ENCODE data around the gene FXYD3.

FXYD3 gene

DNA sequence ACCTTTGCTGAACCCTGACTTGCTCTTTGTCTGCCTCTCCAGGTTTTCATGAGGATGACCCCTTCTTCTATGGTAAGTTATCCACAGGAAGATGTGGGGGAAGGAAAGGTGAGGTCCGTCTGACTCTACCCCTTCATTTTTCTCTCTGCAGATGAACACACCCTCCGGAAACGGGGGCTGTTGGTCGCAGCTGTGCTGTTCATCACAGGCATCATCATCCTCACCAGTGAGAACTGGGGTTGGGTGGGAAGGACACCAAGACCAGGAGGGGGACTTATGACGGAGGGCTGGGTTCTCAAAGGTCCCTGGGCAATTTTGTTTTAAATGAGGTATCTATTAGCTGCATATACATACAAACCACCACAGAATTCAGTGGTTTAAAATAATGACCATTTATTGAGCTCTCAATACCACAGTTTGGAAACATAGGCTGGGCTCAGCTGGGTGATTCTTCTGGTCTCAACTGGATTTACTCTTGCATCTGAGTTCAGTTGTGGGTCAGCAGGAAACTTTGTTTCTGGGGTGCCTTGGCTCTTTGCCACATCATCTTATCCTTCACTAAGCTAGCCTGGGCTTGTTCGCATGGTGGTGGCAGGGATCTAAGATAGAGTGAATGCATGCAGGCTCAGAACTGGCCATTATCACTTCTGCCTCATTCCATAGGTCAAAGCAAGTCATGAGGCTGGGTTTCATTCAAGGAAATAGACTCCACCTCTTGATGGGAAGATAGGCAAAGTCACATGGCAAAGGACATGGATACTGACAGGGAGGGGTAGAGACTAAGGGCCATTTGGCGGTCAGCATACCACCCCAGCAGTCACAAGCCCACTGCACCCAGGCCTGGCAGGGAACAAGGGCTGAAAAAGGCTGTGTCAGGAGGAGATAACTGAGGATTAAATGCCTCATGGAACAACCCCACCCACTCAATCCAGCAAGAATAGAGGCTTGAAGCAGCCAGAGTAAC, 50.8 kb downstream of the FXYD3 start:
- no peak for DNase-seq

DNA sequence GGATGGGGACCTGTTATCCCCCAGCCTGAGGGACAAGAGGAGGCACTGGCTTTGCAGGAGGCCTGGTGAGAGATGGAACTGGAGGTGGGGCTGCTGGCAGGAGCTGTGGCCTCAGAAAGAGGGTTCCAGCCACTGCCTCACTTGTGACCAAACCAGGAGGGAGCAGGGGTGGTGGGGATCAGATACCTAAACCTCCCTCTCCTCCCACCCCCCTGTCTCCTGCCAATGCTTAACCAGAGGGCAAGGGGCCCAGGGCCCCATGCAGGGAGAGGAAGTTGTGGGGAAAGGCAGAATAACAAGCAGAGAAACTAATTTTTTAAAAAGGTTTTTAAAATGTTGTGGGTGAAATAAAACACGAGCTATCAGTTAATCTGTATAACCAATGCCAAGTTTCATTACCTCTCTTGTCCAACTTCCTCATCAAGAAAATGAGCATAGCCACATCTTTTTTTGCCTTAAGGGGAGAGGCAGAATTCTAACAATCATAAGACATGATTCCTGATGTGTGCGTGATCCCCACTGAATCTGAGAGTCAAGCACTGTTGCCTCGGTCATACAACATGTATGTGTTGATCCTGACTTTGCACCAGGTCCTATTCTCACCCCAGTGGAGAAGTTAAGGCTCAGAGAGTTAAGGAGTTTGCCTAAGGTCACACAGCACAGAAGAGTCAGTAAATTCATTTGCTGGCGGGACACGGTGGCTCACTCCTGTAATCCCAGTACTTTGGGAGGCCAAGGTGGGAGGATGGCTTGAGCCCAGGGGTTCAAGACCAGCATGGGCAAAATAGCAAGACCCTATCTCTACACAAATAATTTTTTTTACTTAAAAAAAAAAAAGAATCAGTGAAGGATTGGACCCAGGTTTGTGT, 51.9 kb downstream of the FXYD3 start:
- no peak for DNase-seq

DNA sequence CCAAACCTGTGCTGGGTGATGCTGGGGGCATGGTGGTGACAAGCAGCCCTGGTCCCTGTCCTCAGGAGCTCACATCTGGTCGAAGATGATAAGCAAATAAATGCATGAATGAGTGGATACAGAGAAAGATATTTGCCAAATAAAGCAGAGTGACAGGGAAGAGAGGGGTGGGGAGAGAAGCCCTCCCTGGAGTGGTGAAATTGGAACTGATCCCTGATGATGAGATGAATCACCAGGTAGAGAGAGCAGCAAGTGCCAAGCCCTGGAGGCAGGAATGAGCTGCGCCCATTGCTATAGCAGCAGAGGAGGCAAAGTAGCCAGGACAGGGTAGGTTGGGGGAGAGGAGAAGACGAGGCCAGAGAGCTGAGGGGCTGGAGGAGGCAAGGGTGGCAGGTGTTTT, 52.6 kb downstream of the FXYD3 start:
- no peak for DNase-seq

DNA sequence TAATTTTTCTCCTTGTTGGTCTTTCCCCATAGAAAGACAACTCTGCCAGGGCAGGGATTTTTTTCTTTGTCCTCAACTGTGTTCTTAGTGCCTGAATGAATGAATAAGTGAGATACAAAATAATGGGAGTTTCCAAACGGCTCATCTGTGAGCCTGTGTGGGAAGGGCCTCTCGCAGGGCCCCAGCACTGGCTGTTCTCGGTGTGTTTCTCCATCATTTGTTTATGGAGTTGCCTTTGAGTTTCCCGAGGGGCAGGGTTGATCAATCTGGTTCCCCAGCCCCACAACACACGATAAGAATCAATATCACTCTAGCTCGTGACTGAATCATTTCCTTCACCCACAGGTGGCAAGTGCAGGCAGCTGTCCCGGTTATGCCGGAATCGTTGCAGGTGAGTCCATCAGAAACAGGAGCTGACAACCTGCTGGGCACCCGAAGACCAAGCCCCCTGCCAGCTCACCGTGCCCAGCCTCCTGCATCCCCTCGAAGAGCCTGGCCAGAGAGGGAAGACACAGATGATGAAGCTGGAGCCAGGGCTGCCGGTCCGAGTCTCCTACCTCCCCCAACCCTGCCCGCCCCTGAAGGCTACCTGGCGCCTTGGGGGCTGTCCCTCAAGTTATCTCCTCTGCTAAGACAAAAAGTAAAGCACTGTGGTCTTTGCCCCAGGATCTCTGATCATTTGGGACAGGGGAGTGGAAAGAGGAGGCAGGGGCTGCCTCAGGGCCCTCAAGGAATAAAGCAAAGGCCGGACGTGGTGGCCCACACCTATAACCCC, 53.8 kb downstream of the FXYD3 start:
- no peak for DNase-seq

DNA sequence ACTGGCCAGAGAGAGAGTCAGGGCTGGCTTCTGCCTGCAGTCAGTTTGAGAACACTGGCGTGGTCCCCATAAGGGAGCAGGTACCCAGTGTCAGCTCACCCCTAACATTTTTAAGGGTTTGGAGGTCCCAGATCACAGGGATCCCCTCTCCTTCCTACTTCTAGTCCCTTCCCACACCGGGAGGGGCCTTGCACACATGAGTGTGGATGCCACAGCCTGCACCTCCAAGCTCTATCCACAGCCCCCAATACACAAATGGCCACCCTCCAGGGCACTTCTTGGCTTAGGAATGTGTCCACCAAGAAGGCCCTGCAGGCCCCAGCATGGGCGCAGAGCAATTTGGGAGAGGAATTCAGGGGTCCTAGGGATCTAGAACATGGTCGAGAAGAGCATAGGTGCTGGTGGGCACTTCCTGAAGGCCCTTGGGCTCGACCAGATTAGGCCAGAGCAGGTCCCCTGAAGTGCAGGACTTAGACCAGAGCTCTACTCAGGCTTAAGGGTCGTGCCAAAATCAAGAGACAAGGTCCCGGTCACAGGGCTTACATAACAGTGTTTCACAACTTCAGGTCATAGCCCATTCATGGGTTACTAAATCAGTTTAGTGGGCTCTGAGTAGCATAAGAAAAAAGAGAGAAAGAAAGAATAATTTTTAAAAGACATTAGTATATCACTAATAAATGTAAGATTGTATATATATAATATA, 54.9 kb downstream of the FXYD3 start:
- no peak for DNase-seq

DNA sequence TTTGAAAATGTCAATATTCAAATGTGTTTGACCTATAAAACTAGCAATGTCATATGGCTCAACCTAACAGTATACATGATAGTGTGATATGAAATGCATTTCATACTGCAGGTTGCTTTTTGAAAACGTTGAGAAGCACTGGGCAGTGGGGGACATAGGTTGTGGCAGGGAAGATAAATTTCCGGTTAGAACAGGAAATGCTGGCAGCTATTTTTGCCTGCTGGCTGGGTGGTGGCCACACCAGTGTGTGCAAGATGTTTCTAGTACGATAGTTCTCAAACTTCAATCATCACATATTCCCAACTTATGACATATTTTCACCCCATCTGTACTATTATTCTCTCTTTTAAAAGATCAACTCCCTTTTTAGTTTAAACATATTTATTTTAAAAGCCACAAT, 56.1 kb downstream of the FXYD3 start:
- no peak for DNase-seq
